ENCODE data around the gene CNBD2.

The CNBD2 gene

GRCh38 chr20:35994994-35995453, 26.6 kb downstream of the CNBD2 start:
- H3K4me1 ChIP-seq (ENCODE audit: control insufficient read depth, insufficient read depth, low read length): no peaks in the 10 kb centered on the region
- no peaks in the 10 kb centered on the region for H3K9me3 ChIP-seq (ENCODE audit: control insufficient read depth, insufficient read depth, low read depth, low read length)
- POLR2A ChIA-PET: interaction anchor here (0.5 to 1.0 kb wide), 2 partner anchors 139 to 143 kb away, joined by 3 to 7 read pairs; no protein-coding TSS in a partner anchor
- H3K27ac ChIP-seq (ENCODE audit: extremely low read depth, low read depth, low read length): no peak overlapping the region
- CTCF ChIA-PET: interaction anchor here (0.6 to 9.2 kb wide), 21 partner anchors 9 to 458 kb away, joined by 3 to 308 read pairs (median 4); no protein-coding TSS in a partner anchor
- H3K36me3 ChIP-seq (ENCODE audit: control insufficient read depth in 2 of 2, insufficient read depth in 1 of 2, low read length in 2 of 2): no peaks in the 10 kb centered on the region
- no peak overlapping the region for H3K4me3 ChIP-seq (ENCODE audit: low read depth, low read length)
- TF ChIP-seq ZFP69B (tag by site-specific recombination; IDR thresholded peaks at IDR 0.05): no peak
- no peak for TF ChIP-seq ZNF23 (tag by site-specific recombination; IDR thresholded peaks at IDR 0.05; ENCODE audit: borderline replicate concordance)
- no peak for TF ChIP-seq ZNF133 (tag by site-specific recombination; IDR thresholded peaks at IDR 0.05)
- TF ChIP-seq ZBTB17 (tag by site-specific recombination; IDR thresholded peaks at IDR 0.05): peak; percentile 71
- TF ChIP-seq SALL2 (tag by site-specific recombination; IDR thresholded peaks at IDR 0.05; ENCODE audit: borderline replicate concordance): no peak
- no peak for TF ChIP-seq ZNF701 (tag by site-specific recombination; IDR thresholded peaks at IDR 0.05)
- peak; percentile 83 for TF ChIP-seq CTCF (tag by site-specific recombination; IDR thresholded peaks at IDR 0.05)
- TF ChIP-seq ZBTB6 (tag by site-specific recombination; IDR thresholded peaks at IDR 0.05): no peak
- no peak for TF ChIP-seq SETDB1 (IDR thresholded peaks at IDR 0.05; ENCODE audit: insufficient read length, low read length)
- TF ChIP-seq ZNF660 (tag by site-specific recombination; IDR thresholded peaks at IDR 0.05): no peak
- no peak for TF ChIP-seq ZNF146 (tag by site-specific recombination; IDR thresholded peaks at IDR 0.05)
- 0 out of 2 replicates have a peak, but pooled peaks have one; percentile 11 for TF ChIP-seq KLF9 (tag by site-specific recombination; IDR thresholded peaks at IDR 0.05; ENCODE audit: low read depth)
- no peak for TF ChIP-seq RBAK (tag by site-specific recombination; IDR thresholded peaks at IDR 0.05)
- no peak for TF ChIP-seq GFI1B (tag by site-specific recombination; IDR thresholded peaks at IDR 0.05)
- TF ChIP-seq AEBP2 (tag by site-specific recombination; IDR thresholded peaks at IDR 0.05; ENCODE audit: borderline replicate concordance): no peak
- no peak for TF ChIP-seq ZNF521 (tag by site-specific recombination; IDR thresholded peaks at IDR 0.05)
- no peak for TF ChIP-seq ZBTB49 (tag by site-specific recombination; IDR thresholded peaks at IDR 0.05; ENCODE audit: low read depth)
- TF ChIP-seq ZNF18 (tag by site-specific recombination; IDR thresholded peaks at IDR 0.05): no peak
- no peak for TF ChIP-seq ZNF658 (tag by site-specific recombination; IDR thresholded peaks at IDR 0.05)
- no peak for TF ChIP-seq ZNF16 (tag by site-specific recombination; IDR thresholded peaks at IDR 0.05; ENCODE audit: low read depth)
- TF ChIP-seq ZBTB7A (tag by site-specific recombination; IDR thresholded peaks at IDR 0.05; ENCODE audit: low read depth): no peak
- peak; percentile 81 for TF ChIP-seq ZNF335 (tag by site-specific recombination; conservative IDR thresholded peaks at IDR 0.05)
- TF ChIP-seq OSR2 (tag by site-specific recombination; IDR thresholded peaks at IDR 0.05): no peak
- no peak for TF ChIP-seq ZNF341 (tag by site-specific recombination; IDR thresholded peaks at IDR 0.05; ENCODE audit: low read depth)
- no peak for TF ChIP-seq ZNF623 (tag by site-specific recombination; IDR thresholded peaks at IDR 0.05)
- TF ChIP-seq ZNF596 (tag by site-specific recombination; IDR thresholded peaks at IDR 0.05): no peak
- 0 out of 2 replicates have a peak, but pooled peaks have one; percentile 70 for TF ChIP-seq KLF7 (tag by site-specific recombination; IDR thresholded peaks at IDR 0.05; ENCODE audit: borderline replicate concordance)
- no peak for TF ChIP-seq KLF16 (tag by site-specific recombination; IDR thresholded peaks at IDR 0.05)
- peak; percentile 59; the same call in 1 of the 2 replicates for TF ChIP-seq ZNF2 (tag by site-specific recombination; IDR thresholded peaks at IDR 0.05)
- TF ChIP-seq ZNF785 (tag by site-specific recombination; IDR thresholded peaks at IDR 0.05): no peak
- peak; percentile 79 for TF ChIP-seq ZNF654 (tag by site-specific recombination; IDR thresholded peaks at IDR 0.05; ENCODE audit: low read depth)
